ENCODE measurements around the gene SMIM26. TPM values are rescaled to one million over a fixed set of nuclear protein-coding genes. Genes with fewer than 3 reads are reported as not detected.

The SMIM26 gene
- total RNA-seq, 2 donors from 2014 or later, result 67.6 to 80.3 TPM

- no peak for TF ChIP-seq CTCF (conservative IDR thresholded peaks at IDR 0.05)
- H3K27ac ChIP-seq (ENCODE audit: low read depth, low read length), result no peak overlapping the region
- H3K36me3 ChIP-seq (ENCODE audit: control insufficient read depth, insufficient read depth, low read length), result no peaks in the 10 kb centered on the region
- DNase-seq, result no peak
- no peaks in the 10 kb centered on the region for H3K27me3 Mint-ChIP-seq (ENCODE audit: insufficient read depth)
- H3K4me3 ChIP-seq (ENCODE audit: low read length), result no peak overlapping the region
- H3K9ac ChIP-seq (ENCODE audit: extremely low read depth, low read length, poor library complexity, severe bottlenecking), result no peak overlapping the region
- H3K27me3 ChIP-seq (ENCODE audit: control insufficient read depth, insufficient read depth, low read length, poor library complexity, severe bottlenecking), result no peaks in the 10 kb centered on the region
- H3K9me3 ChIP-seq (ENCODE audit: control insufficient read depth, low read length), result no peaks in the 10 kb centered on the region
- H3K36me3 Mint-ChIP-seq (ENCODE audit: low read depth), result no peaks in the 10 kb centered on the region
- H3K4me3 Mint-ChIP-seq, result no peak overlapping the region
- no peaks in the 10 kb centered on the region for H3K4me1 Mint-ChIP-seq
- WGBS, 2 experiments (ENCODE audit: insufficient coverage in 1 of 2, insufficient read length in 1 of 2), result 90 to 97% methylated on average over 6 of the region's 6 CpGs
- no peak overlapping the region for H3K27ac Mint-ChIP-seq
- no peaks in the 10 kb centered on the region for H3K9me3 Mint-ChIP-seq
- no peaks in the 10 kb centered on the region for H3K4me1 ChIP-seq (ENCODE audit: control insufficient read depth, insufficient read depth, low read length)
Measured at GRCh38 chr20:18578581-18578980, 11.3 kb downstream of the SMIM26 start.

GRCh38 chr20:18580012-18580411, 12.8 kb downstream of the SMIM26 start:
- no peaks in the 10 kb centered on the region for H3K4me1 ChIP-seq (ENCODE audit: control insufficient read depth, insufficient read depth, low read length)

GRCh38 chr20:18585134-18585533, 17.9 kb downstream of the SMIM26 start:
- no peak overlapping the region for H3K9ac ChIP-seq (ENCODE audit: extremely low read depth, low read length, poor library complexity, severe bottlenecking)
- H3K9me3 ChIP-seq (ENCODE audit: control insufficient read depth, low read length), result no peaks in the 10 kb centered on the region
- H3K36me3 Mint-ChIP-seq (ENCODE audit: low read depth), result no peaks in the 10 kb centered on the region
- no peaks in the 10 kb centered on the region for H3K27me3 Mint-ChIP-seq (ENCODE audit: insufficient read depth)
- H3K4me3 ChIP-seq (ENCODE audit: low read length), result no peak overlapping the region
- TF ChIP-seq CTCF (conservative IDR thresholded peaks at IDR 0.05), result no peak
- no peak overlapping the region for H3K27ac ChIP-seq (ENCODE audit: low read depth, low read length)
- H3K9me3 Mint-ChIP-seq, result no peaks in the 10 kb centered on the region
- H3K27ac Mint-ChIP-seq, result no peak overlapping the region
- peak; percentile 80 for DNase-seq
- no peaks in the 10 kb centered on the region for H3K4me1 ChIP-seq (ENCODE audit: control insufficient read depth, insufficient read depth, low read length)
- no peaks in the 10 kb centered on the region for H3K27me3 ChIP-seq (ENCODE audit: control insufficient read depth, insufficient read depth, low read length, poor library complexity, severe bottlenecking)
- peaks cover 8% of the 10 kb centered on the region for H3K4me1 Mint-ChIP-seq
- no peaks in the 10 kb centered on the region for H3K36me3 ChIP-seq (ENCODE audit: control insufficient read depth, insufficient read depth, low read length)
- 92 to 97% methylated on average over 2 of the region's 2 CpGs for WGBS, 2 experiments (ENCODE audit: insufficient coverage in 1 of 2, insufficient read length in 1 of 2)
- H3K4me3 Mint-ChIP-seq, result no peak overlapping the region

More at GRCh38 chr20:18580012-18580411, 12.8 kb downstream of the SMIM26 start:
- no peak for DNase-seq
- no peaks in the 10 kb centered on the region for H3K36me3 Mint-ChIP-seq (ENCODE audit: low read depth)
- no peaks in the 10 kb centered on the region for H3K27me3 ChIP-seq (ENCODE audit: control insufficient read depth, insufficient read depth, low read length, poor library complexity, severe bottlenecking)
- 91 to 93% methylated on average over 4 of the region's 4 CpGs for WGBS, 2 experiments (ENCODE audit: insufficient coverage in 1 of 2, insufficient read length in 1 of 2)
- H3K36me3 ChIP-seq (ENCODE audit: control insufficient read depth, insufficient read depth, low read length), result no peaks in the 10 kb centered on the region
- no peak overlapping the region for H3K4me3 Mint-ChIP-seq
- H3K27me3 Mint-ChIP-seq (ENCODE audit: insufficient read depth), result no peaks in the 10 kb centered on the region
- no peaks in the 10 kb centered on the region for H3K4me1 Mint-ChIP-seq
- H3K9me3 Mint-ChIP-seq, result no peaks in the 10 kb centered on the region
- no peak overlapping the region for H3K27ac Mint-ChIP-seq
- H3K27ac ChIP-seq (ENCODE audit: low read depth, low read length), result no peak overlapping the region
- no peak overlapping the region for H3K9ac ChIP-seq (ENCODE audit: extremely low read depth, low read length, poor library complexity, severe bottlenecking)
- TF ChIP-seq CTCF (conservative IDR thresholded peaks at IDR 0.05), result no peak
- H3K4me3 ChIP-seq (ENCODE audit: low read length), result no peak overlapping the region
- H3K9me3 ChIP-seq (ENCODE audit: control insufficient read depth, low read length), result no peaks in the 10 kb centered on the region

All from endodermal cell (in vitro differentiated cells).